ENCODE results near the gene SMTNL2.
"Not testable (repeated sequence)": the region's sequence is repeated elsewhere in the genome, so short reads cannot be mapped to it uniquely, and the experiment has no call there.

Gene SMTNL2

DNA sequence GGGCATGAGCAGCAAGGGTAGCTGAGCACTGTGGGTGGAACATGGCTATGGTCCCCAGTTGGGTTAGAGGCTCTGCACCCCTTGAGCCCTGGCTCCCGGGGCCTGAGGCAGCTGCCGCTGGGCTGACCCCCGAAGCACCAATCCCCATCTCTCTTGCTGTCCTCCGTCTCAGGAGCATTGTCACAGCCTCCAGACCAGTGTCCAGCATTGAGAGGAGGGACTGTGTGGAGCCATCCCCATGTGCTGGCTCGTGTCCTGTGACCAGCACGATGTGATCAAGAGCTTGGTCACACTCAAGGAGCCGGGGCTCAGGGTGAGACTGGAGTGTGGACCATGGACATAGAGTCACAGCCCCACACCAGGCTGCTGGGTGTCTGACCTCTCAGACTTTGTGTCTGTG is 2.9 kb downstream of the SMTNL2 start:
- no peak for DNase-seq

DNA sequence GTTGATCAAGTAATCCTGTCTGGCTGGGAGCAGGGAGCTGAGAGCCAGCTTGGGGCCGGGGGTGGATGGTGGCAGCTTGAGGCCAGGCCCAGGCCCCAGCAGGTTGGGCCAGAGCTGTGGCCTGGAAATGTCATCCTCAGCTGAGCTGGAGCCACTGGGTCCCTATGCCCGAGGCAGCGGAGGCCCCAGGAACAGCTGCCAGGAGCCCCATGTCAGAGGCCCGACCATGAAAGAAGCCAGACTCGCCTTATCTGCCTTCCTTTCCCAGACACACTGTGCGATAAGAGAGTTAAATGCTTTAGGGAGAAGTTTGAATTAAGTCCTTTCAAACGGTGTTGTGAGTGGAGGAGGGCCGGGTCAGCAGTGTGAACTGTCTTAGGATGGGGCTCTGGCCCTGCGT is 3.5 kb downstream of the SMTNL2 start:
- no peak for DNase-seq

DNA sequence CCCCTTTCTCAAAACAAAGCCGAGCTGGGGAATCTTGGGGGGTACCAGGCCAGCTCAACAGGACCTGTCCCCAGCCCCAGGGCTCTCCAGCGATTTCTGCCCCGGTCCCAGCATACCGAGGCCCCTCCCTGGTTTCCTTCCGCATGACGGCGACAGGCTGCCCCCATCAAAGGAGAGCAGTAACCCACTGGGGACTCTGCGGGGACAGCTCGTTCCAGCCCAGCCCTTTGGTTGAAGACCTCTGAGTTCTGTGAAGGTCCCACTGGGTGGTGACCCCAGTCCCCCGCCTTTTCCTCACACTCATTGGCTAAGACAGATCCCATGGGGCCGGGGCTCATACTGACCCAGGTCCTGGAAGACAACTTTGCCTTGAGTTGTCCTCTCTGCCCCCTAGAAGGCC is 4.1 kb downstream of the SMTNL2 start:
- no peak for DNase-seq

DNA sequence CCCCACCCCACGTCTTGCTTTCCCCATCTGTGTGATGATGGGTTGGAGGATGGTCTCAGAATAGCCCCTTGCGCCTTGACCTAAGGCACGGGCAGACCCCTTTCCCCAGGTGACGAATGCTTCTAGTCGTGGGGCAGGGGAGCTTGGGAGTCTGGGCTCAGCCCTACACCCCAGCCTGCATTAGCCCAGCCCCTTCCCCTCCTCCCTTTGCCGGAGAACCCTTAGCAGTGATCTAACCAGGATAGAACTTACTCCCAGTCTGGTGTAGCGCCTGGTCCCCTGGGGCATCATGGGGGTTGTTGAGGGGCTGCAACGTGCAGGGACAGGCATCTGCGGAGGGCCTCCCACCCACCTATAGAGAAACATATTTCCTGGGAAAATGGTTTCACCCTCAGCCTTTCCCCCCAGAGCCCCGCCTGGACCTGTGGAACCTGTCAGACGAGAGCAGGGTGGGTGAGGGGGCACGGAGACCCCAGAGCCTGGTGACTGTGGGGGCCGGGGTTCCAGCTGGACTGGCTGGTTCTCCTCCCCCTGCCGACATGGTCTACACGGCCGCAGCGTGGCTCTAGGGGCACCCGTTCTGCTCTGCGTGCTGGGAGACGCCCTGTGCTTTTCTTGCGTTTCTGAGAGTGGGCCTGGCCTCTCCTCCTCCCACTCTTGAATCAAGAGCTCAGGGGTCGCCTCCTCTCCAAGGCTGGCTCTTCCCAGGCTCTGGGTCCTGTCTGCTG is 4.7 kb downstream of the SMTNL2 start:
- no peak for DNase-seq

DNA sequence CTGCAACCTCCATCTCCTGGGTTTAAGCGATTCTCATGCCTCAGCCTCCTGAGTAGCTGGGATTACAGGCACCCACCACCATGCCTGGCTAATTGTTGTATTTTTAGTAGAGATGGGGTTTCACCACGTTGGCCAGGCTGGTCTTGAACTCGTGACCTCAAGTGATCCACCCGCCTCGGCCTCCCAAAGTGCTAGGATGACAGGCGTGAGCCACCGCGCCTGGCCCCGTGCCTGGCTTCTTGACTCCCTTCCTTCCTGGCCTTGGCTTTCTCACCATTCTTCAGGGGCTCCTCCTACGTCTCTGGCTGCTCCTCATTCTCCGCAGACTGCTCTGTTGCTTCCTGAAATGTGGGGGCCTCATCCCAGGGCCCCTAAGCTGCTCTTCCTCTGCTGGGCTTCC is 5.7 kb downstream of the SMTNL2 start:
- not testable (repeated sequence) for DNase-seq

DNA sequence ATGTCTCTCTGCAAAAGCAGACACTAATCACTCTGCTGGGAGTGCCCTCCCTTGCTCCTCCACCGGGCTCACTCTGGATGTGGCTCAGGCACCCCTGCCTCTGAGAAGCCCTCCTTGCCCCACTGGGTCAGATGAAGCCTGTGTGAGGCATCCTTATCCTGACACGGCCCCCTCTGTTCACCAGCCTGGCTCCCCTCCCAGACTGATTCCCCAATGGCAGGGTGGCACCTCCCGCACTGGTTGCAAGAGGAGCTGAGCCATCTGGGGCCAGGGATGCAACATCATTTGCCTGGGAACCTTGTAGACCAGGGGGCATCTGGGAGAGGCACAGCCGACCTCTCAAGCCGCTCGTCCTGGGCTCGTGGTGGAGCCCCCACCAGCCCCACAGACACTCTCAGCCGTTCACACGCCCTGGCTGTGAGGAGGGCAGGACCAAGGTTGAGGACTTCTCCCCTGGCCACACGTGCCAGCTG is 6.7 kb downstream of the SMTNL2 start:
- no peak for DNase-seq

DNA sequence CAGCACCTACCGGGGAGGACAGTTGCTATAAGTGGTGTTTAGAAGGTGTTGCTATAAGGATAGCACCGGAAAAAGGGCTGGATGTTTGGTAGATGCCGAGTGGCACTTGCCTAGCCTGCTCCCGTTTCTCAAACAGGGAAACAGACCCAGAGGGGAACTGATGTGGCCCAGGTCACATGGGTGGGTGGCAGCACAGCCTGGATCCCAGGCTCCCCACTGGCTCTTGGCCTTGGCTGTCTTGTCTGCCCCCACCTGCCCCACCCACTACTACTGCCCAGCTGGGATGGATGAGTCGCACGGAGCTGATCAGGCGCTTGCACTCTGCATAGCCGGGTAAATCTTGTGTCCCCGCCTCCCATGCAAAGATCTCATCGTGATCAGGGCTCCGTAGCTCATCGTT is 7.2 kb downstream of the SMTNL2 start:
- peak; percentile 62 for DNase-seq

DNA sequence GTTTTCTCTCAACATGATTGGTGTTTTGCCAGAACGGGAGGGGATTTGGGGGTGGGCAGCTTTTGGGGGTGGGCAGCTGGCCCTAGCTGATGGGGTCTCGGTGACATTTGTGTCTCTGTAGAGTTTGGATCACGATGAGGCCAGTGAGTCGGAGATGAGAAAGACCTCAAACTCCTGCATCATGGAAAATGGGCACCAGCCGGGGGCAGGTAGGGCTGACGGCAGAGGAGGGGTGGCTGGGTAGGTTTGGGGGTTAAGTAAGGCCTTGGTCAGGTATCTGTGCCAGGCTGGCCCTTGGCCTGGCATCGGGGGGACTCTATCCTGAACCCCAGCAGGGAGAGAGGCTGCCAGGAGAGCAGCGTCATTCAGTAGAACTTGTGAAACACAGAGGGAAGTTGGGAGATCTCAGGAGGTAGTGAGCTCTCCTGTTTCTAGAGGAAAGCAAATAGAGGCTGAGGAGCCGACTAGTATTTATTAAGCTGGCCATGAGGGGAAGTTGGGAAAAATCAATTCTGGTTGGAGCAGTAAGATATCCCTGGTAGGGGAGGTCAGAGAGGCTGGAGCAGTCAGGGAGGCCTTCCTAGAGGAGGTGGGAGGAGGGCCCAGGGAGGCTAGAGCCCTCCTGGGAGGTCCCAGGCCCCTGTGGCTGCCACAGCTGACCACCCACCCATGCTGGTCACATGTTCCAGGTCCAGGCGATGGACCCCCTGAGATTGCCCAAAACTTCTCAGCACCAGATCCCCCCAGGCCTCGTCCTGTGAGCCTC is 8.1 kb downstream of the SMTNL2 start:
- DNase-seq, result no peak

DNA sequence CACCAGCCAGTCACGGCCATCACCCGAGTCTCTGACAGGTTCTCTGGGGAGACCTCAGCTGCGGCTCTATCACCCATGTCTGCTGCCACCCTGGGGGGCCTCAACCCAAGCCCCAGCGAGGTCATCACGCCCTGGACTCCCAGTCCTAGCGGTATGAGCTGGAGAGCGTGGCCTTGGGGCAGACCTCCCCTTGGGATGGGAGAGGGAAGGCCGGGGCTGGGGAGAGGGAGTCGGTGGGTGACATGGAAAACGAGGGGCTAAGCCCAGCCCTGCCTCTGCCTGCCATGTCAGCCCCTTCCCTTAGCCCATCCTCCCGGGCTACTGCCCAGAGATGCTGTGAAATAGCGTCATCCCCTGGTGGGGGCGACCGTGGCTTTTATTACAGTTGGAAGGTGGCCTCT is 8.7 kb downstream of the SMTNL2 start:
- DNase-seq, result no peak

DNA sequence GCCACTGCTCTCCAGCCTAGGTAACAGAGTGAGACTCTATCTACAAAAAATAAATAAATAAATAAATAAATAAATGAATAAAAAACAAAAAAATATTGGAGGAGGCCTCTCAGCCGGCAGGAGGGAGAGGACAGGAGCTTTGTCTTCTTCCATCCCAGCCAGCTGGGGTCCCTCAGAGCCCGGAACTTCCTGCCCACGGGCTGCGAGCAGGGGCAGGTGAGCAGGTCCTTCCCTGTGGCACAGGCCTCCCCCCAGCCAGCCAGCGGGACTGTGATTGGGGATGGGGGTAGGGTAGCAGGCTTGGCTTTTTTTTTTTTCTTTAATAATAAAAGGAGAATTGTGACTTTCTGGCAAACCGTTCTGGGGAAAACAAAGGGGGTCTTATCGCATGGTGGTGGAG is 10.1 kb downstream of the SMTNL2 start:
- DNase-seq, result no peak

DNA sequence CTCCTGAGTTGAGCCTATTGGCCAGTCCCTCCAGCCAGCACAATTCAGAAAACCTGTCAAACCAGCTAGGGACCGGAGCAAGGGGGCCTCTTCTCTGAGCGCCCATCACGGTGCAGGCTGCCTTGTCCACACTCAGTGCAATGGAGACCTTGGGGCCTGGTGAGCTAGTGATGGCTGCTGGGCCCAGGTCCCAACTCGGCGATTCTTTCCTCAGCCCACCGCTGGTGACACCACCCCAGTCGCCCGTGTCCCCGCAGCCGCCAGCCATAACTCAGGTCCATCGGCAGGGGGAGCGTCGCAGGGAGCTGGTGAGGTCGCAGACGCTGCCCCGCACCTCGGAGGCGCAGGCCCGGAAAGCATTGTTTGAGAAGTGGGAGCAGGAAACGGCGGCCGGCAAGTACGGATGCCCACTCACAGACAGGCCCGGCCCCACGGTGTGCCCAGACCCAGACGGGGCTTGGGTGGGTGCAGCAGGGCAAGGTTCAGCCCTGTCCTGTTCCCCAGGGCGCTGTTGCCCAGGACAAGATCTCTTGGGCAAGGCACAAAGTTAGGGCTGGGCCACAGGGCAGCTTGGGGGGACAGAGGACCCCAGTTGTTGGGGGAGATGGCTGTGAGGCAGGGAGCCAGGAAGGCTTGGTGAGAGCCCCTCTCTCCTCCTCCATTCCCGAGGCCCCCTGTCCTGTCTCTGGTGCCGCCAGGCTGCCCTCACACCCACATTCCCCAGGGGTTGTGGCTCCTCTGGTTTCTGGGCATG is 10.8 kb downstream of the SMTNL2 start:
- DNase-seq, result no peak

DNA sequence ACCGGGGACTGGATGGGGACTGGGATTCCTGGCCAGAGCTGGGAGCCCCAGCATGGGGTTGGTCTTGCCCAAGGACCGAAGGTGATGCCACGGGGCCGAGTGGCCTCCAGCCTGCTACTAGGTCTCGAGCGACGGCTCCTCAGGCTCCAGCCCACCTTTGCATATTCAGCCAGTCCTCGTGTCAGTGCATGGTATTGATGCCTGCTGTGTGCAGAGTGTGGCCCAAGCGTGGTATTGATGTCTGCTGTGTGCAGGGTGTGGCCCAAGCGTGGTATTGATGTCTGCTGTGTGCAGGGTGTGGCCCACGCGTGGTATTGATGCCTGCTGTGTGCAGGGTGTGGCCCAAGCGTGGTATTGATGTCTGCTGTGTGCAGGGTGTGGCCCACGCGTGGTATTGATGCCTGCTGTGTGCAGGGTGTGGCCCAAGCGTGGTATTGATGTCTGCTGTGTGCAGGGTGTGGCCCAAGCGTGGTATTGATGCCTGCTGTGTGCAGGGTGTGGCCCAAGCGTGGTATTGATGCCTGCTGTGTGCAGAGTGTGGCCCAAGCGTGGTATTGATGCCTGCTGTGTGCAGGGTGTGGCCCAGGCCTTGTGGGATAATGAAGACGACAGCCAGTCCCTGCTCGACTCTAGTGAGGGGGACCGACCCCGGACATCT is 11.5 kb downstream of the SMTNL2 start:
- not testable (repeated sequence) for DNase-seq

DNA sequence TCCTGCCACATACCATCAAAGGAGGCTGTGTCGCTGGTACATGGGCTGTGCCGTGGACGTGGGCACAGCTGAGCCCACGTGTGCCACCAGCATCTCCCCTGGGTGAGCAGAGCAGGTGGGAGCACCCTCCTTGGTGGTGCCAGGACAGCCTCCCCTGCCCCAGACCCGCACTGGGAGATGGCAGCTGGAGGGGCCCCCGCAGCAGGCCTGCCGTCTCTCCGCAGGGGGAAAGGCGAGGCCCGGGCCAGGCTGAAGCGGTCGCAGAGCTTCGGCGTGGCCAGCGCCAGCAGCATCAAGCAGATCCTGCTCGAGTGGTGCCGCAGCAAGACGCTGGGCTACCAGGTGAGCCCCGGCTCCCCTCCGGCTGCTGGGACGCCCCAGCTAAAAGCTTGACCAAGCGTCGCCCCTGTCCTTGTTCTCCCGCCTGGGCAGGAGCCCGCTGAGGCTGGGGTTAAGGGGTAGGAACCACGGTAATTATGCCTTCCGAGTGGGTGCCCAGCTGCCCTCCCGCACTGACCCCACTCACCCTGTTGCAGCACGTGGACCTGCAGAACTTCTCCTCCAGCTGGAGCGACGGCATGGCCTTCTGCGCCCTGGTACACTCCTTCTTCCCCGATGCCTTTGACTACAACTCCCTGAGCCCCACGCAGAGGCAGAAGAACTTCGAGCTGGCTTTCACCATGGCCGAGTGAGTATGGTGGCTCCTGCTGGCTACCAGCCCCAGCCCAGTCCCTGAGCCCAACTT is 12.5 kb downstream of the SMTNL2 start:
- DNase-seq, result no peak

DNA sequence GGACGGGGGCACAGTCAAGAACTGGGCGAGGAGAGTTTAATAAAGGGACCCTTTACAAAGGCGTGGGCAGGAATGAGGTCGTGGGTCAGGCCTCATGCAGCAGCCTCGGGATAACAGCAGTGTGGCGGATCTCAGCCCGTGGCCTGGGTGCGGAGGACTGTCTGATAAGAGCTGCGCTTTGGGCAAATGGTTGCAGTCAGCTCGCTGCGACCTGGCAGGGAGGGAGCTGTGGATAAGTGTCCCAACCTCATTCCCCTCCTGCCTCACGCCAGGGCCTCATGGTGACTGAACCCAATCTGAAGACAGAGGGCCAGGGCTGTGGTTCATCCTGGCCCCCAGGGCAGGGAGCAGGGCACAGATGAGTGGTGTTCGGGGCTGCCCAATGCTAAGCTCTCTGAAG is 13.6 kb downstream of the SMTNL2 start:
- no peak for DNase-seq

DNA sequence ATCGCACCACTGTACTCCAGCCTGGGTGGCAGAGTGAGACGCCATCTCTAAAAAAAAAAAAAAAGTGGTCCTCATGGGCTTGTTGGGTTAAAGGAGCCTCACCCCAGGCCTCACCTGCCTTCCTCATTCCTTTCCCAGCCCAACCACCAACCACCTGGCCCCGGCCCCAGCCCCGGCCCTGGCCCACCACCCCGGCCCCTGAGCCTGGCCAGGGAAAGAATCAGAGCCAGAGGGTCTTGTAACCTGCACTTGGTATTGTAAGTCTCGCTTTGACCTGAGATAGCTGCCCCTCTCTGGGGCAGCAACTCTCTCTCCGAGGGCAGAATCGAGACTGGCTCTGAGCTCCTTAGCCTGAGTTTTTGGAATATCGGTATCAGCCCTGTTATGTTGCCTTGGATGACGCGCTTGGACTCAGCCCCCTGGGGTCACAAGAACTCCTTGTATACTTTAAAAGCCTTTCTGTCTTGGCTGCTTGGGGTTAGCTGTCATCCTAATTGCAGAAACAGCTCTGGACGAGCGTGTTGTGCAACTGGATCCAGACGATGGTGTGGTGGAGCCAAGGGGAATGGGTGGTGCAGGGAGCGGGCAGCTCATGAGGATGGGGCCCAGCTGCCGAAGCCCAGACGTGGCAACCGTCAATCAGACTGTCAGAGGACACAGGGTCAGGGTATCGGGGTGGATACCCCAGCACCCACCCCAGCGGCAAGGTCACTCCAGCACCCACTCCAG is 14.6 kb downstream of the SMTNL2 start:
- DNase-seq, result no peak

DNA sequence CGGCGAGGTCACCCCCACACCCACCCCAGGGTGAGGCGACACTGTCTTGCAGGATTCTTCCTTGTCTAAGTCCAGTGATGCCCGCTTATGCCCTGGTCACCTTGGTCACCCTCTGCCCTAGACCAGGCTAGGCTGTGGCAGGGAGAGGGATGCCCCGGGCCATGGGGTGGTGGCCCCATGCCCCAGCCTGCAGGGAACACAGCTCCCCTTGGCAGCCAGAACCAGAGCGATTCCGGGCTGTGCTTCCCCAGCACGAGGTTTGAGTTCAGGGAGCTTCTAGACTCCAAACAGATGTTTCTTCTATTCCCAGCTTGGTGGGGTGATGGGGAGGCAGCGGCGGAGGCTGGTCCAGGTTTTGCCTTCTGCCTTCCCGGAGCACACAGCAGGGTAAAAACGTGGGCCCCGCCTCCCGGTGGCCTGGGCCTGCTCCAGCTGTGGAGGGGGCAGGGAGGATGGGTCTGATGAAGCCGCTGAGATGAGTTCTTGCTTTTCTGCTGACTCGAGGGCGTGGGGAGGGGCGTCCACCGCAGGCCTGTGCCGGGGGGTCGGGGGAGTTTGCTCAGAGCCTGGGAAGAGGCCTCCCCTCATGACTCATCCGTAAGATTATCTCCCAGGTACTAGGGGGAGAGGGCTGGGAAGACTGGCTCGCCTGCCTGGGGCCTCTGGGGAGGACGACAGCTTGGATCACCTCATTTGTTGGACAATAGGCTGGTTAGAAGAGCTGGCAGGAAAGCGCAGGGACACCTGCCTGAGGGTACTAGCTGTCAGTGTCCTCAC is 15.4 kb downstream of the SMTNL2 start:
- peak; percentile 82 for DNase-seq

DNA sequence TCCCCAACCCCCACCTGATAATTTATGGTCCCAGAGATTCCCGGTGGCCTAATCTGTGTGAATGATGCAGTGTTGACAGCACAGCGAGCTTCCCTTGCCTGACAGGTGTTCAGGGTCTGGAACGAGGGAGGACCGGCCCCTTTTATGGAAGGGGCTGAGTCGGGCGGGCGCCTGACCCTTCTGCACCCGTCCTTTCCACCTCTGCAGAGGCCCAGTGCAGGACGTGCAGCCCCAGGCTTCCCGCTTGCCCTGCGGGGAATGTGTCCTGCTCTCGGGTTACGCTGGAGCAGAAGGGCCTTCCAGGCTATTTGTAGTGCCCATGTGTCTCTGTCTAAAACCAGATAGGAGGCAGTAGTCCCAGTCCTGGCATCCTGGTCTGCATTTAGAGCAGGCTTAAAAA is 16.2 kb downstream of the SMTNL2 start:
- no peak for DNase-seq

DNA sequence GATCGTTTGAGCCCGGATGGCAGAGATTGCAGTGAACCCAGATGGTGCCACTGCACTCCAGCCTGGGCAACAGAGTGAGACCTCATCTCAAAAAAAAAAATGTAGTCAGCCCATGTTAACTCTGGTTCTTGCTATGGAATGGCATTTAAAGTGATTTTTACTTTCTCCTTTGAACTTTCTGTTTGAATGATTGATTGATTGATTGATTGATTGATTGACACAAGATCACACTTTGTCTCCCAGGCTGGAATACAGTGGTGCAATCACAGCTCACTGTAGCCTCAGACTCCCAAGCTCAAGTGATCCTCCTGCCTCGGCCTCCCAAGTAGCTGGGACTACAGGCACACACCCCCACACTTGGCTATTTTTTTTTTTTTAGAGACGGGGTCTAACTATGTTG is 17.0 kb downstream of the SMTNL2 start:
- DNase-seq, result no peak

DNA sequence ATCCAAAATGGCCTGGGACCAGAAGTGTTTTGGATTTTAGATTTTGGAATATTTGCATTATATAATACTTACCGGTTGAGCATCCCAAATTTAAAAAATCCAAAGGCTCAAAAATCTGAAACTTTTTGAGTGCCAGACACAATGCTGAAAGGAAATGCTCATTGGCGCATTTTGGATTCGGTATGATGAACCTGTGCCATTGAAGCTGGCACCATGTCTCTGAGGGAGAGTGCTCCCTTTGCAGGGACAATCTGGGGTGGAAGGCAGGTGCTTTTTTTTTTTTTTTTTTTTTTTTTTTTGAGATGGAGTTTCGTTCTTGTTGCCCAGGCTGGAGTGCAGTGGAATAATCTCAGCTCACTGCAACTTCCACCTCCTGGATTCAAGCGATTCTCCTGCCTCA is 17.7 kb downstream of the SMTNL2 start:
- DNase-seq, result no peak

DNA sequence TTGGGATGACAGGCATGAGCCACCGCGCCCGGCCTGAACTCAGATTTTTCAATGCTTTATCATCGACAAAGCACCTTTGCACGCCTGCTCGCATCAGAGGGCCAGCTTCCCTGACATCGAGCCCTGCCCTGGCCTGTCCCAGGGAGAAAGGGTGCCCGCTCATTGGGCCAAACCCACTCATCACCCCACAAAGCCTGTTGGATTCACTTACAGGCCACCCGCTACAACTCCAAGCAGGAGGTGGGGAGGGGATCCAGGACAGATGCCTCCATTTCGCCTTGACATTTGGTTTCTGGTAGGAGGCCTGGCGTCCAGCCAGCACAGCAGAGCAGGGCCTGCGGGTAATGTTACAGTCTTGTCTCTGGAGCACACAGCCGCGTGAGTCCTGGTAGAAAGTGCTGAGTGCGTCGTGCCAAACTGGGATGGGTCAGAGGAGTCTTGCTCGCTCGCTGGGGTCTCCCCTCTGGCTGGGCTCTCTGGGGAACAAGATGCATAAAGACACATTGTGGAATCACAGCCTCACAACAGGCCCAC is 19.8 kb downstream of the SMTNL2 start:
- DNase-seq, result no peak

DNA sequence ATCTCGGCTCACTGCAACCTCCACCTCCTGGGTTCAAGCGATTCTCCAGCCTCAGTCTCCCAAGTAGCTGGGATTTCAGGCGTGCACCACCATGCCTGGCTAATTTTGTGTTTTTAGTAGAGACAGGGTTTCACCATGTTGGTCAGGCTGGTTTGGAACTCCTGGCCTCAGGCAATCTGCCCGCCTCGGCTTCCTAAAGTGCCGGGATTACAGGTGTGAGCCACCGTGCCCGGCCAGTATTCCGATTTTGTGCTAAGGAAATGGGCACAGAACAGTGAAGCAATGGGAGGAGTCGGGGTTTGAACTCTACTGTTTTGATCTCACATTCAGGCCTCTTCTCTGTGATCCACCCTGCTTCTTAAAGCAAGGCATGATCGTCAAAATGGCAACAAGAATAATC is 20.4 kb downstream of the SMTNL2 start:
- DNase-seq, result not testable (repeated sequence)
